Spleen (tissue), 11 donors: ENCODE measurements around the gene ECPAS. TPM values are rescaled to one million over a fixed set of nuclear protein-coding genes. Genes with fewer than 3 reads are reported as not detected.

Source experiments
- DNase-seq: peaks from one replicate; pipeline ENCODE4 v3.0.0-alpha.2; 2020
- H3K27ac ChIP-seq, 8 donors: fragments of 200-600 bp; sonication (generic) in 7 of 8; 1 replicate in 4 of 8; 2 replicates in 4 of 8; pipeline versions ENCODE4 v1.5.0 to v1.8.0; 2016 to 2021; ENCODE audit warnings: inconsistent platforms in 4 of 8, mild to moderate bottlenecking in 4 of 8, moderate library complexity in 1 of 8
- H3K27me3 ChIP-seq, 7 donors: fragments of 200-600 bp; sonication (generic) in 6 of 7; replicated peaks in 1 of 7; 1 replicate in 4 of 7; 2 replicates in 3 of 7; pipeline versions ENCODE4 v1.5.0 to v1.8.0; 2016 to 2021; ENCODE audit warnings: inconsistent platforms in 3 of 7, mild to moderate bottlenecking in 1 of 7
- H3K36me3 ChIP-seq, 6 donors: fragments of 200-600 bp; sonication (generic) in 5 of 6; 1 replicate in 4 of 6; 2 replicates in 2 of 6; pipeline versions ENCODE4 v1.5.0 to v1.8.0; 2016 to 2021; ENCODE audit warnings: inconsistent platforms in 2 of 6
- H3K4me1 ChIP-seq, 6 donors: fragments of 200-600 bp; sonication (generic) in 5 of 6; 1 replicate in 3 of 6; 2 replicates in 3 of 6; pipeline versions ENCODE4 v1.5.0 to v1.8.0; 2016 to 2021; ENCODE audit warnings: inconsistent platforms in 3 of 6
- H3K4me3 ChIP-seq, 8 donors: fragments of 200-600 bp; sonication (generic) in 7 of 8; 1 replicate in 4 of 8; 2 replicates in 4 of 8; pipeline versions ENCODE4 v1.5.0 to v1.8.0; 2016 to 2021; ENCODE audit warnings: inconsistent platforms in 4 of 8, mild to moderate bottlenecking in 4 of 8, moderate library complexity in 2 of 8
- H3K9me3 ChIP-seq, 8 donors: fragments of 200-600 bp; sonication (generic) in 7 of 8; 1 replicate in 4 of 8; 2 replicates in 4 of 8; pipeline versions ENCODE4 v1.5.0 to v1.8.0; 2016 to 2021; ENCODE audit warnings: inconsistent platforms in 4 of 8
- POLR2A ChIP-seq, 3 donors: fragments of 450-650 bp; IDR thresholded peaks; one replicate each; pipeline ENCODE4 v1.5.1; 2017; ENCODE audit warnings: antibody characterized with exemption in 3 of 3, mild to moderate bottlenecking in 1 of 3
- POLR2AphosphoS5 ChIP-seq, 3 donors: sonication (generic); formaldehyde crosslinking; IDR thresholded peaks; one replicate each; pipeline ENCODE4 v1.5.1; 2017; ENCODE audit warnings: antibody characterized with exemption in 3 of 3
- WGBS, 5 donors: extraction: QIAGEN DNeasy Blood & Tissue Kit in 3 of 5; methylation state at CpG; one replicate each; pipeline versions ENCODE4 v1.1.5 to v1.1.7; 2013 to 2018; 5-methylcytosine and 5-hydroxymethylcytosine counted together
- intact Hi-C: fragments of 100-400 bp; cut with DNase I; formaldehyde crosslinking; loops from one replicate; pipeline ENCODE4 v1.15.0; 2023; ENCODE audit warnings: low total_unique reads
- polyA plus RNA-seq, 3 donors: library from polyadenylated mRNA; stranded (reverse); fragments of 200-250 nt; gene quantifications; one replicate each; pipeline ENCODE4 v1.2.1, GENCODE V29; 2013
- total RNA-seq, 7 donors: library from RNA; depleted of rRNA in 3 of 7; stranded (reverse); fragments of >200 nt in 3 of 7; fragmentation: NEBNext Ultra II Directional in 4 of 7; extraction: Animal tissue kit (Norgen Biotek cat#: 25700) in 4 of 7; gene quantifications; one replicate each; pipeline versions ENCODE4 v1.1.0 to v1.2.1, GENCODE V29; 2016 to 2021
- TF ChIP-seq, protein P1 (sequence below), 11 experiments: fragments of 200-600 bp in 7 of 11; fragments of 450-650 bp in 4 of 11; sonication (generic) in 4 of 11; IDR thresholded peaks in 8 of 11; conservative IDR thresholded peaks in 3 of 11; 1 replicate in 7 of 11; 2 replicates in 4 of 11; pipeline versions ENCODE4 v1.4.0 to v1.8.0; 2016 to 2021; ENCODE audit warnings: antibody characterized with exemption in 11 of 11, inconsistent platforms in 4 of 11, mild to moderate bottlenecking in 1 of 11
- donor health status: healthy with polysubstance abuse.
- donor health status: DM: no; HTN: no; CAD: no; lungs with moderate emphysema.
- donor health status: DM: no; HTN: no; CAD: no.
- donor health status: Bipolar disorder and iron deficiency.
- donor health status: healthy.
- donor health status: DM: no; HTN: no; CAD: no.
- donor health status: DM: yes; HTN: yes; CAD: no.

ECPAS gene
- total and polyA plus RNA-seq, 10 donors = 7.5 to 71.2 (median 56.2) TPM

- H3K9me3 ChIP-seq = no peaks in the 10 kb centered on the region
- peaks cover 4 to 100% (median 82%) of the 10 kb centered on the region in 6 donors for H3K36me3 ChIP-seq
- H3K4me3 ChIP-seq = no peak overlapping the region
- no peaks in the 10 kb centered on the region for H3K4me1 ChIP-seq
- H3K27me3 ChIP-seq = no peaks in the 10 kb centered on the region
- intact Hi-C loops = no loop called here
- WGBS, 5 donors = 75 to 85% (median 80%) methylated on average over 3 of the region's 3 CpGs
- no peak for DNase-seq
- TF ChIP-seq, protein P1, sequence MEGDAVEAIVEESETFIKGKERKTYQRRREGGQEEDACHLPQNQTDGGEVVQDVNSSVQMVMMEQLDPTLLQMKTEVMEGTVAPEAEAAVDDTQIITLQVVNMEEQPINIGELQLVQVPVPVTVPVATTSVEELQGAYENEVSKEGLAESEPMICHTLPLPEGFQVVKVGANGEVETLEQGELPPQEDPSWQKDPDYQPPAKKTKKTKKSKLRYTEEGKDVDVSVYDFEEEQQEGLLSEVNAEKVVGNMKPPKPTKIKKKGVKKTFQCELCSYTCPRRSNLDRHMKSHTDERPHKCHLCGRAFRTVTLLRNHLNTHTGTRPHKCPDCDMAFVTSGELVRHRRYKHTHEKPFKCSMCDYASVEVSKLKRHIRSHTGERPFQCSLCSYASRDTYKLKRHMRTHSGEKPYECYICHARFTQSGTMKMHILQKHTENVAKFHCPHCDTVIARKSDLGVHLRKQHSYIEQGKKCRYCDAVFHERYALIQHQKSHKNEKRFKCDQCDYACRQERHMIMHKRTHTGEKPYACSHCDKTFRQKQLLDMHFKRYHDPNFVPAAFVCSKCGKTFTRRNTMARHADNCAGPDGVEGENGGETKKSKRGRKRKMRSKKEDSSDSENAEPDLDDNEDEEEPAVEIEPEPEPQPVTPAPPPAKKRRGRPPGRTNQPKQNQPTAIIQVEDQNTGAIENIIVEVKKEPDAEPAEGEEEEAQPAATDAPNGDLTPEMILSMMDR (IDR thresholded peaks at IDR 0.05 in 8 of 11, conservative IDR thresholded peaks at IDR 0.05 in 3 of 11) = no peak
- TF ChIP-seq POLR2A (IDR thresholded peaks at IDR 0.05) (no peak), POLR2AphosphoS5 (IDR thresholded peaks at IDR 0.05) (no peak)
- no peak overlapping the region for H3K27ac ChIP-seq
Observed at GRCh38 chr9:111386386-111386785, 97.8 kb downstream of the ECPAS start.

- no peak overlapping the region for H3K4me3 ChIP-seq
- peaks cover 3 to 100% (median 62%) of the 10 kb centered on the region in 6 donors for H3K36me3 ChIP-seq
- H3K27me3 ChIP-seq = no peaks in the 10 kb centered on the region
- H3K4me1 ChIP-seq = no peaks in the 10 kb centered on the region
- no peaks in the 10 kb centered on the region for H3K9me3 ChIP-seq
- H3K27ac ChIP-seq = no peak overlapping the region
- 69 to 77% (median 70%) methylated on average over 1 of the region's 1 CpG for WGBS, 5 donors
- no peak for TF ChIP-seq POLR2AphosphoS5 (IDR thresholded peaks at IDR 0.05)
- TF ChIP-seq POLR2A (IDR thresholded peaks at IDR 0.05) = no peak
- TF ChIP-seq, protein P1 (IDR thresholded peaks at IDR 0.05 in 8 of 11, conservative IDR thresholded peaks at IDR 0.05 in 3 of 11) = no peak
- intact Hi-C loops = no loop called here
- DNase-seq = no peak
Observed at GRCh38 chr9:111381006-111381405, 103.2 kb downstream of the ECPAS start.

DNA sequence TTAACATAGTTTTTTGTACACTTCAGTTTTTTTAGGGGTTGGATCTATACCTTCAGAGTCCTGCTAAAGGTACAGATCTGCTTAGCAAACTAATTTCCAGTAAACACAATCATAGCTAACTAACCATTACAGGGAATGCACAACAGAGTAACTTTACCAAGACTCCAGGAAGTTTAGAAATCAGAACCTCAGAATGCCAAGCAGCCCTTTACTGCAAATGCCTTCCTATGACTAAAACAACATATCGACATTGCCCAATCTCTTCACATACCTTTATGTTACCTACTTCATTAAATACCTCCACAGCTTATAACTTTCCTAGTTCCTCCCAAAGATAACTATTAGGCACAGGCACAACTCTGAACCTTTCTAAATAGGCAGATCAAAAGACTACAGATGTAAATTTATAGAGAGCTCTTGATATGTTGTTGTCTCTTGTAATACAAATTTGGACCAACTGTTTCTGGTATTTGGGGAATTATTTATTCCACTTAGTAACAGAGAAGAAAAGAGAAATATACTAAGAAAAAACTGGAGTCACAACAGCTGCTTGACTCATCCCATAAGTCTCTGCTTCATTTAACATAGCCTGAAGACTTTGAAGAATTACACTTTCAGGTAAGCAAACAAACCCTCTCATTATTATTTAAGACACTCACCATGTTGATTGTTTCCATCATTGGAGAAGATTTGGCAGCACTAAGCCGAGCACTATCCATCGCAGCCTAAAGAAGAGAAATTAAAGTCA lies 108.2 kb downstream of the ECPAS start:
- Histone ChIP-seq H3K36me3 (peaks cover under 1 to 100% (median 61%) of the 10 kb centered on the region in 6 donors), H3K9me3 (no peaks in the 10 kb centered on the region), H3K27me3 (no peaks in the 10 kb centered on the region), H3K4me1 (no peaks in the 10 kb centered on the region), H3K27ac (no peak overlapping the region), H3K4me3 (no peak overlapping the region)
- intact Hi-C loops = no loop called here
- 97 to 100% (median 98%) methylated on average over 3 of the region's 3 CpGs for WGBS, 5 donors
- no peak for DNase-seq
- TF ChIP-seq, protein P1 (IDR thresholded peaks at IDR 0.05 in 8 of 11, conservative IDR thresholded peaks at IDR 0.05 in 3 of 11) = no peak
- no peak for TF ChIP-seq POLR2A (IDR thresholded peaks at IDR 0.05)
- TF ChIP-seq POLR2AphosphoS5 (IDR thresholded peaks at IDR 0.05) = no peak

GRCh38 chr9:111375062-111375461 lies 109.1 kb downstream of the ECPAS start:
- H3K36me3 ChIP-seq = peaks cover 6 to 100% (median 66%) of the 10 kb centered on the region in 6 donors
- intact Hi-C loops = no loop called here
- TF ChIP-seq POLR2A (IDR thresholded peaks at IDR 0.05) (no peak), POLR2AphosphoS5 (IDR thresholded peaks at IDR 0.05) (no peak)
- TF ChIP-seq, protein P1 (IDR thresholded peaks at IDR 0.05 in 8 of 11, conservative IDR thresholded peaks at IDR 0.05 in 3 of 11) = no peak
- WGBS, 5 donors = 90 to 99% (median 91%) methylated on average over 2 of the region's 2 CpGs
- DNase-seq = no peak
- H3K4me1 ChIP-seq = no peaks in the 10 kb centered on the region
- H3K27me3 ChIP-seq = no peaks in the 10 kb centered on the region
- no peaks in the 10 kb centered on the region for H3K9me3 ChIP-seq
- no peak overlapping the region for H3K27ac ChIP-seq
- no peak overlapping the region for H3K4me3 ChIP-seq
